Heart left ventricle (tissue), 16 donors: ENCODE data around the gene HYAL2. TPM values are rescaled to one million over a fixed set of nuclear protein-coding genes. Genes with fewer than 3 reads are reported as not detected.

Source experiments
- ATAC-seq, 4 donors: fragments of 200-7000 bp; cut with Tn5 transposase; one replicate each; pipeline ENCODE4 v1.9.1; 2020 to 2022; ENCODE audit warnings: moderate library complexity in 4 of 4, mild to moderate bottlenecking in 3 of 4, moderate number of reproducible peaks in 1 of 4
- DNase-seq, 5 donors: peaks; one replicate each; pipeline ENCODE4 v3.0.0-alpha.2; 2020
- H3K27ac ChIP-seq, 12 donors: fragments of 200-600 bp; sonication (generic) in 4 of 12; one replicate each; pipeline versions ENCODE4 v1.5.0 to v1.8.0; 2016 to 2022; ENCODE audit warnings: mild to moderate bottlenecking in 2 of 12
- H3K27me3 ChIP-seq, 9 donors: fragments of 200-600 bp; sonication (generic) in 2 of 9; one replicate each; pipeline versions ENCODE4 v1.5.1 to v1.8.0; 2016 to 2022; ENCODE audit warnings: mild to moderate bottlenecking in 3 of 9
- H3K36me3 ChIP-seq, 9 donors: fragments of 200-600 bp; sonication (generic) in 2 of 9; one replicate each; pipeline versions ENCODE4 v1.5.0 to v1.8.0; 2018 to 2022; ENCODE audit warnings: mild to moderate bottlenecking in 2 of 9
- H3K4me1 ChIP-seq, 12 donors: fragments of 200-600 bp; sonication (generic) in 4 of 12; one replicate each; pipeline versions ENCODE4 v1.5.0 to v1.8.0; 2016 to 2022; ENCODE audit warnings: mild to moderate bottlenecking in 3 of 12
- H3K4me3 ChIP-seq, 12 donors: fragments of 200-600 bp; sonication (generic) in 4 of 12; one replicate each; pipeline versions ENCODE4 v1.5.0 to v1.8.0; 2017 to 2022; ENCODE audit warnings: mild to moderate bottlenecking in 9 of 12, moderate library complexity in 4 of 12
- H3K9me3 ChIP-seq, 12 donors: fragments of 200-600 bp; sonication (generic) in 4 of 12; one replicate each; pipeline versions ENCODE4 v1.5.0 to v1.8.0; 2016 to 2022; ENCODE audit warnings: mild to moderate bottlenecking in 1 of 12
- CTCF ChIP-seq, 12 donors: fragments of 200-600 bp; sonication (generic) in 4 of 12; IDR thresholded peaks; one replicate each; pipeline versions ENCODE4 v1.5.0 to v1.8.0; 2018 to 2022; ENCODE audit warnings: antibody characterized with exemption in 12 of 12, mild to moderate bottlenecking in 5 of 12
- POLR2A ChIP-seq, 2 donors: fragments of 450-650 bp; IDR thresholded peaks; one replicate each; pipeline ENCODE4 v1.6.1; 2017; ENCODE audit warnings: antibody characterized with exemption in 2 of 2, mild to moderate bottlenecking in 2 of 2, moderate library complexity in 2 of 2
- WGBS, 4 donors: extraction: QIAGEN DNeasy Blood & Tissue Kit in 2 of 4; methylation state at CpG; one replicate each; pipeline versions ENCODE4 v1.1.5 to v1.1.7; 2013 to 2018; 5-methylcytosine and 5-hydroxymethylcytosine counted together
- intact Hi-C, 10 donors: fragments of 100-400 bp; cut with DNase I; formaldehyde crosslinking; loops; one replicate each; pipeline versions ENCODE4 v1.11.1 to v1.14.2; 2022
- polyA plus RNA-seq, 2 donors: library from polyadenylated mRNA; stranded (reverse); fragments of 200-250 nt; gene quantifications; one replicate each; pipeline ENCODE4 v1.2.3, GENCODE V29; 2013
- total RNA-seq, 9 donors: library from RNA; depleted of rRNA in 2 of 9; stranded (reverse); fragments of >200 nt in 2 of 9; fragmentation: NEBNext Ultra II Directional in 3 of 9; extraction: Animal tissue kit (Norgen Biotek cat#: 25700) in 3 of 9; gene quantifications; one replicate each; pipeline versions ENCODE4 v1.1.0 to v1.2.4, GENCODE V29; 2016 to 2023
- donor health status: ischemic (EF 13 %, LVEDD 7.1; RV severe dilation, severe dysfunction).
- donor health status: healthy with polysubstance abuse.
- donor health status: DM: no; HTN: yes; CAD: no.
- donor health status: DM: no; HTN: no; CAD: no.
- donor health status: ischemic (EF 25% LVEDD 6.9; RV normal size, moderate dysfunction).
- donor health status: ischemic (EF 25% LVEDD 5.7; RV mildly dilated, moderate dysfunction).
- donor health status: healthy.
- donor health status: DM: yes; HTN: yes; CAD: no.
- donor health status: ischemic (EF 35%, LVEDD 5.7; RV mildly dilated, moderate dysfunction).
- donor health status: nonischemic (EF 11% LVEDD 7.7; RV severe dilation, severe dysfunction).
- donor health status: DM: yes; HTN: yes; CAD: no.
- donor health status: PGD.
- donor health status: ischemic (EF 29% LVEDD 5.4; RV normal size, mild dysfunction).
- donor health status: nonischemic (EF 23%, LVEDD 6.1; RV moderate dilation, normal function).

HYAL2 gene
- total and polyA plus RNA-seq, 11 donors = 24.0 to 234 (median 52.2) TPM

GRCh38 chr3:50350527-50351322 lies 28.2 kb upstream of the HYAL2 start, which contains the start of the genes CYB561D2 and NPRL2:
CYB561D2 (plus strand) TSS chr3:50350862; CDS start chr3:50351434, 572 bp downstream.
NPRL2 (minus strand) TSS chr3:50350775; CDS start chr3:50350652, 123 bp downstream.
- WGBS, 4 donors = 0 to 1% (median 1%) methylated on average over 34 to 64 of the region's 64 CpGs
- peak within 1 kb of the TSS; percentile 91 to 98 (median 95) for H3K27ac ChIP-seq
- intact Hi-C loops = loop anchor here in 2 of 10 donors (5.0 to 10.0 kb wide), 3 partner anchors 262 to 1614 kb away; partner anchors contain the start of genes CISH (in 1 of the 2), MANF (in 1 of the 2) and PCBP4 (in 1 of the 2)
- H3K36me3 ChIP-seq = peaks cover 0 to 53% (median 40%) of the 10 kb centered on the region in 9 donors
- peak; percentile 58 to 86 for TF ChIP-seq POLR2A (IDR thresholded peaks at IDR 0.05)
- peak in 2 of 12 donors; percentile 5 to 8 for TF ChIP-seq CTCF (IDR thresholded peaks at IDR 0.05)
- H3K4me1 ChIP-seq = peaks cover 7 to 63% (median 40%) of the 10 kb centered on the region in 12 donors
- H3K9me3 ChIP-seq = no peaks in the 10 kb centered on the region
- no peaks in the 10 kb centered on the region for H3K27me3 ChIP-seq
- DNase-seq = peak; percentile 96 to 99 (median 98)
- ATAC-seq = peak; percentile 88 to 97 (median 96)
- peak within 1 kb of the TSS; percentile 24 to 95 (median 84) for H3K4me3 ChIP-seq

- Histone ChIP-seq H3K27me3 (no peaks in the 10 kb centered on the region), H3K36me3 (peaks cover 0 to 47% (median 35%) of the 10 kb centered on the region in 9 donors), H3K27ac (peak overlapping the region; percentile 91 to 98 (median 95)), H3K9me3 (no peaks in the 10 kb centered on the region), H3K4me1 (peaks cover 5 to 63% (median 41%) of the 10 kb centered on the region in 12 donors), H3K4me3 (peak overlapping the region; percentile 24 to 95 (median 84))
- WGBS, 4 donors = 10 to 19% (median 14%) methylated on average over 7 of the region's 7 CpGs
- DNase-seq = no peak
- ATAC-seq = no peak
- TF ChIP-seq CTCF (IDR thresholded peaks at IDR 0.05) (no peak), POLR2A (IDR thresholded peaks at IDR 0.05) (no peak)
- intact Hi-C loops = loop anchor here in 2 of 10 donors (5.0 to 10.0 kb wide), 3 partner anchors 262 to 1615 kb away; partner anchors contain the start of genes CISH (in 1 of the 2), MANF (in 1 of the 2) and PCBP4 (in 1 of the 2)
Observed at GRCh38 chr3:50350213-50350526, 27.6 kb upstream of the HYAL2 start.

GRCh38 chr3:50347187-50347813 lies 24.8 kb upstream of the HYAL2 start:
- intact Hi-C loops = loop anchor here in 9 of 10 donors (1.0 to 10.0 kb wide), 5 partner anchors 85 to 1038 kb away; partner anchors contain the start of genes CISH (in 2 of the 9) and MANF (in 1 of the 9)
- peak; percentile 58 to 76 (median 73) for DNase-seq
- TF ChIP-seq POLR2A (IDR thresholded peaks at IDR 0.05) = no peak
- peak; percentile 46 to 74 (median 65) for TF ChIP-seq CTCF (IDR thresholded peaks at IDR 0.05)
- whole genome bisulfite sequencing, 4 donors = 27 to 29% (median 28%) methylated on average over 14 of the region's 14 CpGs
- Histone ChIP-seq H3K9me3 (no peaks in the 10 kb centered on the region), H3K4me1 (peaks cover 5 to 50% (median 37%) of the 10 kb centered on the region in 12 donors), H3K27ac (no peak overlapping the region), H3K27me3 (no peaks in the 10 kb centered on the region), H3K36me3 (peaks cover 0 to 18% (median 11%) of the 10 kb centered on the region in 9 donors), H3K4me3 (no peak overlapping the region)
- no peak for ATAC-seq
